Airway epithelial cell (primary cell): ENCODE results near the gene SLC15A5. TPM values are rescaled to one million over a fixed set of nuclear protein-coding genes. Genes with fewer than 3 reads are reported as not detected.

Experiments
- total RNA-seq: library from RNA; depleted of rRNA; stranded (reverse); fragments of >200 nt; gene quantifications from 2 replicates; pipeline ENCODE4 v1.2.3, GENCODE V29; 2015

SLC15A5 gene
- total RNA-seq: not detected in 2 replicates

GRCh38 chr12:16277585-16277984 lies at the start of gene SLC15A5:
TSS of gene SLC15A5 (minus strand) at chr12:16277685. CDS start at chr12:16277685, 0 bp downstream.

Other genes with a start within 250 kb of the SLC15A5 start
- gene MGST1, start 70.0 kb upstream of the SLC15A5 start, total RNA-seq: 276 and 301 TPM in 2 replicates